ENCODE data around the gene SDK2.

DNA sequence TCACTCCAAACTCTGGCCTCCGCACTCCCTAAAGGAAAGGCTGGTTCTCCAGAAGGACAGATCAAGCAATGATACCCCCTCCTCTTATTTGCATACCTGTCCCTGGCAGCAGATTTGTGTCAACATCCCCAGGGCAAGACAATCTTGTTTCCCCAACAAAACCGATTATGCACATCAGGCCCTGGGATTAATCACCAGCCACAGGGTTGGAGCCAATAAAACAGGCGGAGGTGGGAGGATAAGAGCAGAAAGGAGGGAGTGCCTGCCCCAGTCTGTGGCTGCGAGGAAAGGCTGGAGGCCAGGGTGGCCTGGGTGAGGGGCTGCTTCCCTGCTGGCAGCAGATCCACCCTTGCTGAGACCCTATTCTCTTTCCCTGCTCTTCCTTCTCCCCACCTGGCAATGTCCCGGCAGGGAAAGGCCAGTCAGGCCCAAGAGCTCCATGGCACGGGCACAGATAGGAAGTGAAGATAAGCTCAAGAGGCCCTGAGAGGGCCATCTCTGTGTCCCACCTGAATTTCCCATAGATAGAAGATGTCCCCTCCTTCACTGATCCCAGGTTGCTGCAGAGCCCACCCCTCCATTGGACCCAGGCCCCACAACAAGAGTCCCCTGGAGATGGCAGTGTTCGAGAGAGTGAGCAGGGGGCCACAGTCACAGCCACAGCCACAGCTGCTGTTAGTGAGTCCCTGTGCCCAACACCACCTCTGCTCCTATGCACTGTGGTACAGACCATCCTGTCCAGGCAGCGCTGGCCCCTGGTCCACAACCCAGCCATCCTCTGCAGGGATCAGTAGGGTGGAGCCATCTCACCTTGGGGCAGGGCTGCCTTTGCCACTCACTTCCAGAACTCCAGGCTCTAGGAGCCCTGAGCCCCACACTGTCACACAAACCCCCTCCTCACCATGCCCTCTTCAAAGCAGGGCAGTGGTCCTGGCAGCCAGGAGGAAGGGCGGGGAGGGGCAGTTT is 137.5 kb downstream of the SDK2 start:
- TF ChIP-seq, protein P1, sequence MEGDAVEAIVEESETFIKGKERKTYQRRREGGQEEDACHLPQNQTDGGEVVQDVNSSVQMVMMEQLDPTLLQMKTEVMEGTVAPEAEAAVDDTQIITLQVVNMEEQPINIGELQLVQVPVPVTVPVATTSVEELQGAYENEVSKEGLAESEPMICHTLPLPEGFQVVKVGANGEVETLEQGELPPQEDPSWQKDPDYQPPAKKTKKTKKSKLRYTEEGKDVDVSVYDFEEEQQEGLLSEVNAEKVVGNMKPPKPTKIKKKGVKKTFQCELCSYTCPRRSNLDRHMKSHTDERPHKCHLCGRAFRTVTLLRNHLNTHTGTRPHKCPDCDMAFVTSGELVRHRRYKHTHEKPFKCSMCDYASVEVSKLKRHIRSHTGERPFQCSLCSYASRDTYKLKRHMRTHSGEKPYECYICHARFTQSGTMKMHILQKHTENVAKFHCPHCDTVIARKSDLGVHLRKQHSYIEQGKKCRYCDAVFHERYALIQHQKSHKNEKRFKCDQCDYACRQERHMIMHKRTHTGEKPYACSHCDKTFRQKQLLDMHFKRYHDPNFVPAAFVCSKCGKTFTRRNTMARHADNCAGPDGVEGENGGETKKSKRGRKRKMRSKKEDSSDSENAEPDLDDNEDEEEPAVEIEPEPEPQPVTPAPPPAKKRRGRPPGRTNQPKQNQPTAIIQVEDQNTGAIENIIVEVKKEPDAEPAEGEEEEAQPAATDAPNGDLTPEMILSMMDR (IDR thresholded peaks at IDR 0.05; ENCODE audit: low read depth, low read length, poor library complexity, severe bottlenecking) = no peak
- no peak for TF ChIP-seq EZH2phosphoT487 (IDR thresholded peaks at IDR 0.05; ENCODE audit: borderline replicate concordance, low read length)

All from DOHH2 (cell line).